Transverse colon (tissue), 4 donors: ENCODE data around the gene SHOX.

ENCODE experiments used
- CTCF ChIP-seq, 5 experiments: fragments of 200-600 bp in 3 of 5; fragments of 450-650 bp in 2 of 5; sonication (generic) in 3 of 5; IDR thresholded peaks; 1 replicate in 2 of 5; 2 replicates in 3 of 5; pipeline ENCODE4 v1.5.1; 2016 to 2017; ENCODE audit warnings: antibody characterized with exemption in 5 of 5, inconsistent platforms in 3 of 5, mild to moderate bottlenecking in 2 of 5, moderate library complexity in 1 of 5
- POLR2A ChIP-seq: fragments of 450-650 bp; IDR thresholded peaks from one replicate; pipeline ENCODE4 v1.6.1; 2016; ENCODE audit warnings: antibody characterized with exemption, mild to moderate bottlenecking, moderate library complexity
- POLR2AphosphoS5 ChIP-seq, 3 donors: sonication (generic); formaldehyde crosslinking; IDR thresholded peaks; one replicate each; pipeline ENCODE4 v1.6.1; 2016; ENCODE audit warnings: antibody characterized with exemption in 3 of 3

- TF ChIP-seq CTCF (IDR thresholded peaks at IDR 0.05) (no peak), POLR2AphosphoS5 (IDR thresholded peaks at IDR 0.05) (no peak), POLR2A (no peak)
Measured at GRCh38 chrX:675955-676295, 45.3 kb downstream of the SHOX start.
